ENCODE results near the gene CLEC14A. TPM values are rescaled to one million over a fixed set of nuclear protein-coding genes. Genes with fewer than 3 reads are reported as not detected.
A peak's percentile ranks its signal among the peaks of the same experiment; 100 is the strongest.

The CLEC14A gene
- polyA plus RNA-seq, 1 donor (not counting 4 experiments of a cell fraction or from before 2014, with no cell fraction given) = not detected

DNA sequence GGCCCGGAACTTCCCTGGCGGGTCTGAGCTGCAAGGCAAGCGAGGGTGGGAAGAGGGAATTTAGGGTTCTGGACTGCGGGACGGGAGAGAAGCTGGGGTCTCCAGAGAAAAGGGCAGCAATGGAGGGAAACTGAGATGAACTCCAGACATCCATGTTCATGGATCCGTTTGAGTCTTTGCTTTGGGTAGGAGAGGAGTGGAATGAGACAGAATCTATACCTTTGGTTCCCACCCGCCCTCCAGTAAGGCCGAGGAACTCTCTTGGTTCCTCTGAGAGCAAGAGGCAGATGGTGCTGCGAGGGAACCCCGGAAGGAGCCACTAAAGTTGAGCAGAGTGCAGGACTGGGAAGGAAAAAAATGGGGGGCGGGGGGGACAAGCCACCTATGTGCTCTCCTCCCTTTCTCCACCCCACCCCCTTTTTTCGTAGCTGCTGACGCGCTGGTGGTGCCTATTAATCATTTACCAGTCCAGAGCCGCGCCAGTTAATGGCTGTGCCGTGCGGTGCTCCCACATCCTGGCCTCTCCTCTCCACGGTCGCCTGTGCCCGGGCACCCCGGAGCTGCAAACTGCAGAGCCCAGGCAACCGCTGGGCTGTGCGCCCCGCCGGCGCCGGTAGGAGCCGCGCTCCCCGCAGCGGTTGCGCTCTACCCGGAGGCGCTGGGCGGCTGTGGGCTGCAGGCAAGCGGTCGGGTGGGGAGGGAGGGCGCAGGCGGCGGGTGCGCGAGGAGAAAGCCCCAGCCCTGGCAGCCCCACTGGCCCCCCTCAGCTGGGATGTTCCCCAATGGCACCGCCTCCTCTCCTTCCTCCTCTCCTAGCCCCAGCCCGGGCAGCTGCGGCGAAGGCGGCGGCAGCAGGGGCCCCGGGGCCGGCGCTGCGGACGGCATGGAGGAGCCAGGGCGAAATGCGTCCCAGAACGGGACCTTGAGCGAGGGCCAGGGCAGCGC is 47.0 kb downstream of the CLEC14A start:
- no peak for TF ChIP-seq EZH2 (IDR thresholded peaks at IDR 0.05; ENCODE audit: low read length)
- TF ChIP-seq, protein P1, sequence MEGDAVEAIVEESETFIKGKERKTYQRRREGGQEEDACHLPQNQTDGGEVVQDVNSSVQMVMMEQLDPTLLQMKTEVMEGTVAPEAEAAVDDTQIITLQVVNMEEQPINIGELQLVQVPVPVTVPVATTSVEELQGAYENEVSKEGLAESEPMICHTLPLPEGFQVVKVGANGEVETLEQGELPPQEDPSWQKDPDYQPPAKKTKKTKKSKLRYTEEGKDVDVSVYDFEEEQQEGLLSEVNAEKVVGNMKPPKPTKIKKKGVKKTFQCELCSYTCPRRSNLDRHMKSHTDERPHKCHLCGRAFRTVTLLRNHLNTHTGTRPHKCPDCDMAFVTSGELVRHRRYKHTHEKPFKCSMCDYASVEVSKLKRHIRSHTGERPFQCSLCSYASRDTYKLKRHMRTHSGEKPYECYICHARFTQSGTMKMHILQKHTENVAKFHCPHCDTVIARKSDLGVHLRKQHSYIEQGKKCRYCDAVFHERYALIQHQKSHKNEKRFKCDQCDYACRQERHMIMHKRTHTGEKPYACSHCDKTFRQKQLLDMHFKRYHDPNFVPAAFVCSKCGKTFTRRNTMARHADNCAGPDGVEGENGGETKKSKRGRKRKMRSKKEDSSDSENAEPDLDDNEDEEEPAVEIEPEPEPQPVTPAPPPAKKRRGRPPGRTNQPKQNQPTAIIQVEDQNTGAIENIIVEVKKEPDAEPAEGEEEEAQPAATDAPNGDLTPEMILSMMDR (optimal IDR thresholded peaks at IDR 0.05 in 1 of 3, IDR thresholded peaks at IDR 0.05 in 1 of 3, conservative IDR thresholded peaks at IDR 0.05 in 1 of 3; ENCODE audit: extremely low read depth in 1 of 3, insufficient read depth in 2 of 3, low read length in 3 of 3) = no peak
- H3K9ac ChIP-seq (ENCODE audit: control insufficient read depth, extremely low read depth, insufficient read depth, low read length) = no peak overlapping the region

DNA sequence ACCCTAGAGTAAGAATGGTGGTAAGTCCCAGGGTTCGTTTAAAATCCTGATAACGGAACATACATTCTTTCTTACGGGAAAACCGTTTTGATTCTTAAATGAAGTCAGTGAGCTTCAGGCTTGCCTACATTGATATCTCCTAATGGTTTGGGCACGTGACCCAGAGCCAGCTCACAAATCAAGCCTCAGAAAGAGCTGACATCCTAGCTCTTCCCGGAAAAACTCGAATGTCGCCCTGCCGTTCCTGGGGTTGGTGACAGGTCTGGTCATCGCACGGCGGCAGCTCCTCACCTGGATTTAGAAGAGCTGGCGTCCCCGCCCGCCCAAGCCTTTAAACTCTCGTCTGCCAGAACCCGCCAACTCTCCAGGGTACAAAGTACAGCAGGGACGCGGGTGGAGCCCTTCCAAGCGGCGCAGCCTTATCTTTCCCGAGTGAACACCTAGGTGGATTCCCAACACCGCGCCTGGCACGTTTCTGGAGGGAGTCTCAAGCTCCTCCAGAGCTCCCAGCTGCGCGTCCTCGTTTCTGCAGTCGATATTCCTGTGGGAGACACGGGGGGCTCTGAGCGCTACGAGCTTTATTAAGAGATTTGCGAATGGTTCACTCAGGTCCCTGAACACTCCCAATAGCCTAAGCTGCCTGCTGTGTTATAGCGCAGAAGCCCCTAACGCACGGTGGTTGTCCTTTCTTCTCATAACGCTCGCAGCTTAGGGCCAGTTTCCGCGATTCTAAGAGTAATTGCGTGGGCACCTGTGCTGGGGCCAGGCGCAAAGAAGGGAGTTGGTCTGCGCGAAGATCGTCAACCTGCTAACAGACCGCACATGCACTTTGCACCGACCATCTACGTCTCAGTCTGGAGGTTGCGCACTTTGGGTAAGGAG is 47.9 kb downstream of the CLEC14A start, which contains the start of gene SSTR1:
TSS of gene SSTR1 (plus strand) at position 169 of the 882 bp plus-strand sequence. CDS start 1,486 bp downstream, outside the sequence.
- Histone ChIP-seq H3K36me3 (ENCODE audit: control insufficient read depth in 2 of 2, extremely low read depth in 1 of 2, insufficient read depth in 2 of 2, low read length in 2 of 2) (no peaks in the 10 kb centered on the region), H3K9me3 (ENCODE audit: control insufficient read depth, low read depth, low read length) (peaks cover 7% of the 10 kb centered on the region), H3K27ac (ENCODE audit: control insufficient read depth, insufficient read depth, low read length) (no peak within 1 kb of the TSS), H3K4me1 (ENCODE audit: control insufficient read depth, extremely low read depth, insufficient read depth, low read length) (peaks cover 20% of the 10 kb centered on the region), H3K79me2 (ENCODE audit: control insufficient read depth, insufficient read depth, low read length) (no peaks in the 10 kb centered on the region), H3K4me3 (ENCODE audit: control insufficient read depth in 2 of 3, extremely low read depth in 1 of 3, insufficient read depth in 2 of 3, low read depth in 1 of 3, low read length in 3 of 3) (peak within 1 kb of the TSS in 1 of 3 experiments; percentile 64), H3K4me2 (ENCODE audit: control insufficient read depth, extremely low read depth, insufficient read depth, low read depth, low read length) (peak within 1 kb of the TSS; percentile 86), H3K27me3 (ENCODE audit: control insufficient read depth, extremely low read depth, insufficient read depth, low read length) (peaks cover 50% of the 10 kb centered on the region), H3K9me1 (ENCODE audit: control insufficient read depth, extremely low read depth, insufficient read depth, low read length) (no peaks in the 10 kb centered on the region), H4K20me1 (ENCODE audit: control insufficient read depth, extremely low read depth, insufficient read depth, low read length) (peaks cover 2% of the 10 kb centered on the region), H3K9ac (ENCODE audit: control insufficient read depth, extremely low read depth, insufficient read depth, low read length) (no peak within 1 kb of the TSS), H2AFZ (ENCODE audit: control insufficient read depth, low read length) (no peak within 1 kb of the TSS)
- no peak for DNase-seq (ENCODE audit: low read depth, low spot score)
- FAIRE-seq = no peak
- TF ChIP-seq, protein P1 (optimal IDR thresholded peaks at IDR 0.05 in 1 of 3, IDR thresholded peaks at IDR 0.05 in 1 of 3, conservative IDR thresholded peaks at IDR 0.05 in 1 of 3; ENCODE audit: extremely low read depth in 1 of 3, insufficient read depth in 2 of 3, low read length in 3 of 3) = no peak
- peak; percentile 72 for TF ChIP-seq EZH2 (IDR thresholded peaks at IDR 0.05; ENCODE audit: low read length)
- dilution Hi-C loops (cut with MboI; ENCODE audit: extremely low pct_ligation_motif_present, low sequenced_read_pairs) = no loop called here

More for the DNA sequence above, 47.0 kb downstream of the CLEC14A start:
- Histone ChIP-seq H3K79me2 (ENCODE audit: control insufficient read depth, insufficient read depth, low read length) (no peaks in the 10 kb centered on the region), H3K27me3 (ENCODE audit: control insufficient read depth, extremely low read depth, insufficient read depth, low read length) (peaks cover 50% of the 10 kb centered on the region), H3K9me3 (ENCODE audit: control insufficient read depth, low read depth, low read length) (peaks cover 7% of the 10 kb centered on the region), H3K36me3 (ENCODE audit: control insufficient read depth in 2 of 2, extremely low read depth in 1 of 2, insufficient read depth in 2 of 2, low read length in 2 of 2) (no peaks in the 10 kb centered on the region), H3K9me1 (ENCODE audit: control insufficient read depth, extremely low read depth, insufficient read depth, low read length) (no peaks in the 10 kb centered on the region), H3K27ac (ENCODE audit: control insufficient read depth, insufficient read depth, low read length) (no peak overlapping the region), H2AFZ (ENCODE audit: control insufficient read depth, low read length) (no peak overlapping the region), H4K20me1 (ENCODE audit: control insufficient read depth, extremely low read depth, insufficient read depth, low read length) (peaks cover 2% of the 10 kb centered on the region), H3K4me2 (ENCODE audit: control insufficient read depth, extremely low read depth, insufficient read depth, low read depth, low read length) (peak overlapping the region; percentile 86), H3K4me1 (ENCODE audit: control insufficient read depth, extremely low read depth, insufficient read depth, low read length) (peaks cover 20% of the 10 kb centered on the region), H3K4me3 (ENCODE audit: control insufficient read depth in 2 of 3, extremely low read depth in 1 of 3, insufficient read depth in 2 of 3, low read depth in 1 of 3, low read length in 3 of 3) (peak overlapping the region in 1 of 3 experiments; percentile 64)
- DNase-seq (ENCODE audit: low read depth, low spot score) (no peak), FAIRE-seq (no peak)
- dilution Hi-C loops (cut with MboI; ENCODE audit: extremely low pct_ligation_motif_present, low sequenced_read_pairs) = no loop called here

All from keratinocyte (primary cell).